DOHH2 (cell line): ENCODE measurements around the gene ADK.
"Not testable (repeated sequence)": the region's sequence is repeated elsewhere in the genome, so short reads cannot be mapped to it uniquely, and the experiment has no call there.

Source experiments
- H3F3A ChIP-seq: fragments of 200-600 bp; sonication (generic), shearing (Covaris generic); 2 replicates; pipeline ENCODE4 v1.6.0; 2016; ENCODE audit warnings: antibody characterized with exemption, mild to moderate bottlenecking; ENCODE audit not compliant: control insufficient read depth, insufficient read depth
- H3K27ac ChIP-seq: fragments of 200-600 bp; sonication (generic); 2 replicates; pipeline ENCODE4 v1.5.1; 2014; ENCODE audit warnings: low read depth, mild to moderate bottlenecking, low read length, moderate library complexity
- H3K27me3 ChIP-seq: fragments of 200-600 bp; sonication (generic); 2 replicates; pipeline ENCODE4 v1.6.1; 2014; ENCODE audit warnings: mild to moderate bottlenecking, low read length, mixed read lengths; ENCODE audit not compliant: control insufficient read depth
- H3K36me3 ChIP-seq: fragments of 200-600 bp; sonication (generic); 2 replicates; pipeline ENCODE4 v1.6.1; 2014; ENCODE audit warnings: mild to moderate bottlenecking, low read length, moderate library complexity, mixed read lengths; ENCODE audit not compliant: control insufficient read depth
- H3K4me1 ChIP-seq: fragments of 200-600 bp; sonication (generic); 2 replicates; pipeline ENCODE4 v1.6.1; 2014; ENCODE audit warnings: mild to moderate bottlenecking, low read length, mixed read lengths; ENCODE audit not compliant: control insufficient read depth
- H3K4me2 ChIP-seq: fragments of 200-600 bp; sonication (generic); 2 replicates; pipeline ENCODE4 v1.6.0; 2014; ENCODE audit warnings: mild to moderate bottlenecking, low read length, moderate library complexity
- H3K4me3 ChIP-seq: fragments of 200-600 bp; sonication (generic); 2 replicates; pipeline ENCODE4 v1.5.1; 2014; ENCODE audit warnings: mild to moderate bottlenecking, low read length, mixed read lengths
- H3K79me2 ChIP-seq: fragments of 200-600 bp; sonication (generic); 2 replicates; pipeline ENCODE4 v1.6.1; 2014; ENCODE audit warnings: mild to moderate bottlenecking, low read length, mixed read lengths; ENCODE audit not compliant: control insufficient read depth
- H3K9me2 ChIP-seq: fragments of 200-600 bp; sonication (generic); replicated peaks from 2 replicates; pipeline ENCODE4 v1.6.1; 2014; ENCODE audit warnings: mild to moderate bottlenecking, low read length, mixed read lengths; ENCODE audit not compliant: control insufficient read depth
- H3K9me3 ChIP-seq: fragments of 200-600 bp; sonication (generic); 2 replicates; pipeline ENCODE4 v1.6.1; 2014; ENCODE audit warnings: antibody characterized with exemption, low read length, mixed read lengths; ENCODE audit not compliant: control insufficient read depth, insufficient read depth
- H4K20me1 ChIP-seq: fragments of 200-600 bp; sonication (generic); 2 replicates; pipeline ENCODE4 v1.6.0; 2014; ENCODE audit warnings: low read depth, mild to moderate bottlenecking, antibody characterized with exemption, low read length, moderate library complexity; ENCODE audit not compliant: control insufficient read depth, insufficient read depth
- CTCF ChIP-seq: fragments of 200-600 bp; sonication (generic); IDR thresholded peaks from one replicate; pipeline ENCODE4 v1.5.1; 2014; ENCODE audit warnings: antibody characterized with exemption, mild to moderate bottlenecking, low read depth, low read length; ENCODE audit not compliant: poor library complexity, severe bottlenecking
- EZH2phosphoT487 ChIP-seq: fragments of 200-600 bp; sonication (generic); IDR thresholded peaks from 2 replicates; pipeline ENCODE4 v1.6.1; 2017; ENCODE audit warnings: borderline replicate concordance, mild to moderate bottlenecking, antibody characterized with exemption, low read length, moderate library complexity, mixed read lengths

The ADK gene

GRCh38 chr10:74556072-74556705, 405.2 kb downstream of the ADK start:
- H3K9me3 ChIP-seq, result no peaks in the 10 kb centered on the region
- H4K20me1 ChIP-seq, result no peaks in the 10 kb centered on the region
- TF ChIP-seq EZH2phosphoT487 (no peak), CTCF (no peak)
- no peaks in the 10 kb centered on the region for H3F3A ChIP-seq
- no peak overlapping the region for H3K4me2 ChIP-seq
- no peaks in the 10 kb centered on the region for H3K27me3 ChIP-seq
- no peaks in the 10 kb centered on the region for H3K4me1 ChIP-seq
- H3K79me2 ChIP-seq, result no peaks in the 10 kb centered on the region
- H3K36me3 ChIP-seq, result no peaks in the 10 kb centered on the region
- H3K9me2 ChIP-seq, result no peaks in the 10 kb centered on the region
- H3K27ac ChIP-seq, result no peak overlapping the region
- no peak overlapping the region for H3K4me3 ChIP-seq

- Histone ChIP-seq H4K20me1 (no peaks in the 10 kb centered on the region), H3K9me3 (no peaks in the 10 kb centered on the region), H3K9me2 (no peaks in the 10 kb centered on the region), H3K36me3 (no peaks in the 10 kb centered on the region), H3F3A (no peaks in the 10 kb centered on the region), H3K79me2 (no peaks in the 10 kb centered on the region), H3K4me2 (no peak overlapping the region), H3K4me1 (no peaks in the 10 kb centered on the region), H3K4me3 (no peak overlapping the region), H3K27me3 (no peaks in the 10 kb centered on the region), H3K27ac (no peak overlapping the region)
- no peak for TF ChIP-seq CTCF
- no peak for TF ChIP-seq EZH2phosphoT487
These were observed 406.1 kb downstream of the ADK start for GRCh38 chr10:74557098-74557497.

- Histone ChIP-seq H3F3A (no peaks in the 10 kb centered on the region), H3K4me1 (no peaks in the 10 kb centered on the region)
- no peak for TF ChIP-seq EZH2phosphoT487
- TF ChIP-seq CTCF, result no peak
These were observed 407.4 kb downstream of the ADK start for GRCh38 chr10:74558403-74558802.

GRCh38 chr10:74558897-74559296, 407.9 kb downstream of the ADK start:
- H3K27me3 ChIP-seq, result no peaks in the 10 kb centered on the region
- no peaks in the 10 kb centered on the region for H4K20me1 ChIP-seq
- no peaks in the 10 kb centered on the region for H3K79me2 ChIP-seq
- TF ChIP-seq CTCF (no peak), EZH2phosphoT487 (no peak)
- no peaks in the 10 kb centered on the region for H3K36me3 ChIP-seq
- H3K9me2 ChIP-seq, result no peaks in the 10 kb centered on the region
- no peaks in the 10 kb centered on the region for H3K9me3 ChIP-seq
- H3K27ac ChIP-seq, result no peak overlapping the region
- no peak overlapping the region for H3K4me3 ChIP-seq
- no peak overlapping the region for H3K4me2 ChIP-seq
- H3K4me1 ChIP-seq, result no peaks in the 10 kb centered on the region
- H3F3A ChIP-seq, result no peaks in the 10 kb centered on the region

More at GRCh38 chr10:74558403-74558802, 407.4 kb downstream of the ADK start:
- Histone ChIP-seq H3K9me2 (no peaks in the 10 kb centered on the region), H3K4me3 (no peak overlapping the region), H3K27ac (no peak overlapping the region), H3K79me2 (no peaks in the 10 kb centered on the region), H3K4me2 (no peak overlapping the region), H4K20me1 (no peaks in the 10 kb centered on the region), H3K36me3 (no peaks in the 10 kb centered on the region), H3K9me3 (no peaks in the 10 kb centered on the region), H3K27me3 (no peaks in the 10 kb centered on the region)

GRCh38 chr10:74568896-74569295, 417.9 kb downstream of the ADK start:
- H3K27me3 ChIP-seq, H3K9me3 ChIP-seq, H4K20me1 ChIP-seq, H3F3A ChIP-seq, H3K9me2 ChIP-seq, H3K79me2 ChIP-seq, H3K27ac ChIP-seq, H3K4me3 ChIP-seq, H3K36me3 ChIP-seq, H3K4me2 ChIP-seq, H3K4me1 ChIP-seq: not testable (repeated sequence)
